HG02870 (cell line): ENCODE data around the gene TMEM53.
A peak's percentile ranks its signal among the peaks of the same experiment; 100 is the strongest.

Experiments
- ATAC-seq: cut with Tn5 transposase; IDR thresholded peaks from one replicate; pipeline ENCODE4 v1.9.1; 2021; ENCODE audit warnings: mild to moderate bottlenecking, moderate library complexity; ENCODE audit not compliant: unreplicated experiment

The TMEM53 gene

GRCh38 chr1:44674113-44675000 lies at the start of gene TMEM53, which contains the start of gene ARMH1:
Gene TMEM53 (minus strand): TSS chr1:44674481. CDS start chr1:44674391, 90 bp downstream.
Gene ARMH1 (plus strand): TSS chr1:44674714. CDS start chr1:44689698, 14,984 bp downstream.
- peak; percentile 84 for ATAC-seq

GRCh38 chr1:44723496-44724295 lies 49.4 kb upstream of the TMEM53 start:
- no peak for ATAC-seq

GRCh38 chr1:44723064-44723463 lies 48.8 kb upstream of the TMEM53 start:
- no peak for ATAC-seq

GRCh38 chr1:44721485-44722361 lies 47.4 kb upstream of the TMEM53 start:
- ATAC-seq, result peak; percentile 73

- no peak for ATAC-seq
Observed at GRCh38 chr1:44720281-44720680, 46.0 kb upstream of the TMEM53 start.

- no peak for ATAC-seq
Observed at GRCh38 chr1:44719318-44719717, 45.0 kb upstream of the TMEM53 start.

GRCh38 chr1:44718091-44718490 lies 43.8 kb upstream of the TMEM53 start:
- no peak for ATAC-seq

- no peak for ATAC-seq
Observed at GRCh38 chr1:44717653-44718052, 43.4 kb upstream of the TMEM53 start.

- ATAC-seq, result no peak
Observed at GRCh38 chr1:44717156-44717555, 42.9 kb upstream of the TMEM53 start.

- ATAC-seq, result no peak
Observed at GRCh38 chr1:44714944-44715571, 40.8 kb upstream of the TMEM53 start.

GRCh38 chr1:44714532-44714931 lies 40.3 kb upstream of the TMEM53 start:
- no peak for ATAC-seq

- ATAC-seq, result peak; percentile 54
Observed at GRCh38 chr1:44713321-44713781, 39.1 kb upstream of the TMEM53 start.

GRCh38 chr1:44707959-44708831 lies 33.9 kb upstream of the TMEM53 start:
- no peak for ATAC-seq

- no peak for ATAC-seq
Observed at GRCh38 chr1:44707112-44707881, 33.0 kb upstream of the TMEM53 start.

GRCh38 chr1:44705938-44706337 lies 31.7 kb upstream of the TMEM53 start:
- ATAC-seq, result no peak

GRCh38 chr1:44705470-44705869 lies 31.2 kb upstream of the TMEM53 start:
- ATAC-seq, result no peak

GRCh38 chr1:44701141-44701573 lies 26.9 kb upstream of the TMEM53 start:
- ATAC-seq, result no peak

GRCh38 chr1:44700573-44700972 lies 26.3 kb upstream of the TMEM53 start:
- ATAC-seq, result no peak
